H4 (cell line): ENCODE results near the gene PRKCSH. TPM values are rescaled to one million over a fixed set of nuclear protein-coding genes. Genes with fewer than 3 reads are reported as not detected.

ENCODE experiments used
- DNase-seq: peaks from one replicate; pipeline ENCODE4 v3.0.0-alpha.2; 2015; ENCODE audit warnings: low spot score
- total RNA-seq: library from RNA; depleted of rRNA; stranded (reverse); fragments of >200 nt; shearing (Covaris generic); gene quantifications from 2 replicates; pipeline ENCODE4 v1.2.3, GENCODE V29; 2014; rRNA removed

PRKCSH gene
- total RNA-seq, 1 experiment from 2014 or later: 54.9 TPM

GRCh38 chr19:11499890-11500420 is 64.5 kb downstream of the PRKCSH start:
- no peak for DNase-seq

Other genes with a start within 250 kb of the PRKCSH start
- 63.8 and 79.8 TPM in 2 replicates for gene KANK2, start 238.1 kb upstream of the PRKCSH start, total RNA-seq
- gene ANGPTL8, start 196.0 kb upstream of the PRKCSH start, total RNA-seq: not detected in 2 replicates
- 3.3 and 3.9 TPM in 2 replicates for gene DOCK6, start 173.1 kb upstream of the PRKCSH start, total RNA-seq
- gene TSPAN16, start 139.5 kb upstream of the PRKCSH start, total RNA-seq: not detected in 2 replicates
- gene RAB3D, start 96.0 kb upstream of the PRKCSH start, total RNA-seq: 0.37 TPM in 1 of 2 replicates, not detected in the other
- gene TMEM205, start 89.4 kb upstream of the PRKCSH start, total RNA-seq: 74.7 and 139 TPM in 2 replicates
- 3.6 and 5.1 TPM in 2 replicates for gene CCDC159, start 89.1 kb upstream of the PRKCSH start, total RNA-seq
- gene PLPPR2, start 80.2 kb upstream of the PRKCSH start, total RNA-seq: 10.7 and 12.7 TPM in 2 replicates
- gene SWSAP1, start 61.0 kb upstream of the PRKCSH start, total RNA-seq: 0.45 and 1.0 TPM in 2 replicates
- 3.0 and 5.4 TPM in 2 replicates for gene EPOR, start 51.3 kb upstream of the PRKCSH start, total RNA-seq
- 0.14 TPM in 1 of 2 replicates, not detected in the other for gene RGL3, start 16.3 kb upstream of the PRKCSH start, total RNA-seq
- 0.99 and 1.7 TPM in 2 replicates for gene ODAD3, start 514 bp upstream of the PRKCSH start, total RNA-seq
- gene ELAVL3, start 45.4 kb downstream of the PRKCSH start, total RNA-seq: not detected in 2 replicates
- 4.6 and 9.8 TPM in 2 replicates for gene ZNF653, start 70.2 kb downstream of the PRKCSH start, total RNA-seq
- 43.0 and 47.5 TPM in 2 replicates for gene ECSIT, start 93.5 kb downstream of the PRKCSH start, total RNA-seq
- gene CNN1, start 103.2 kb downstream of the PRKCSH start, total RNA-seq: 0.21 and 0.25 TPM in 2 replicates
- 72.7 and 85.3 TPM in 2 replicates for gene ELOF1, start 123.6 kb downstream of the PRKCSH start, total RNA-seq
- gene ACP5, start 142.0 kb downstream of the PRKCSH start, total RNA-seq: 8.2 and 10.4 TPM in 2 replicates
- gene ZNF627, start 161.8 kb downstream of the PRKCSH start, total RNA-seq: 13.0 and 18.8 TPM in 2 replicates